HL-60/S4 (cell line): ENCODE measurements around the gene ERO1B.
"Not testable (repeated sequence)": the region's sequence is repeated elsewhere in the genome, so short reads cannot be mapped to it uniquely, and the experiment has no call there.

ENCODE experiments used
- in situ Hi-C: fragments of 300-500 bp; cut with MboI; formaldehyde crosslinking; loops from 2 replicates; pipeline ENCODE4 v1.14.3; 2022; ENCODE audit warnings: low sequenced_read_pairs

The ERO1B gene

DNA sequence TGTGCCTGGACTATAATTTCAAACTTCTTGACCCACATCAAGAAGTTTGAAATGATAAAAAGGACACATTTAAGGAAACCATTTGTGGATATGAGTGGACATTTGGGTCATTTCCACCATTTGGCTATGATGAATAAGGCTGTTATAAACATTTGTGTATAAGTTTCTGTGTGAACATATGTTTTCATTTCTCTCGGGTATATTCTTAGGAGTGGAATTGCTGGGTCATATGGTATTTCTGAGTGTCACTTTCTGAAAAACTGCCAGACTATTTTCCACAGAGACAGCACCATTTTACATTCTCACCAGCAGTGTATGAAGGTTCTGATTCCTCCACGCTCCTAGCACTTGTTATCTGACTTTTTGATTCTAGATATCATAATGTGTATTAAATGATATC lies 88.6 kb downstream of the ERO1B start:
- in situ Hi-C loops, result no loop called here

DNA sequence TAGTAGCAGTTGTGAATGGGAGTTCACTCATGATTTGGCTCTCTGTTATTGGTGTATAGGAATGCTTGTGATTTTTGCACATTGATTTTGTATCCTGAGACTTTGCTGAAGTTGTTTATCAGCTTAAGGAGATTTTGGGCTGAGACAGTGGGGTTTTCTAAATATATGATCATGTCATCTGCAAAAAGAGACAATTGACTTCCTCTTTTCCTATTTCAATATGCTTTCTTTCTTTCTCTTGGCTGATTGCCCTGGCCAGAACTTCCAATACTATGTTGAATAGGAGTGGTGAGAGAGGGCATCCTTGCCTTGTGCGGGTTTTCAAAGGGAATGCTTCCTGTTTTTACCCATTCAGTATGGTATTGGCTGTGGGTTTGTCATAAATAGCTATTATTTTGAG lies 93.7 kb downstream of the ERO1B start:
- in situ Hi-C loops, result not testable (repeated sequence)

DNA sequence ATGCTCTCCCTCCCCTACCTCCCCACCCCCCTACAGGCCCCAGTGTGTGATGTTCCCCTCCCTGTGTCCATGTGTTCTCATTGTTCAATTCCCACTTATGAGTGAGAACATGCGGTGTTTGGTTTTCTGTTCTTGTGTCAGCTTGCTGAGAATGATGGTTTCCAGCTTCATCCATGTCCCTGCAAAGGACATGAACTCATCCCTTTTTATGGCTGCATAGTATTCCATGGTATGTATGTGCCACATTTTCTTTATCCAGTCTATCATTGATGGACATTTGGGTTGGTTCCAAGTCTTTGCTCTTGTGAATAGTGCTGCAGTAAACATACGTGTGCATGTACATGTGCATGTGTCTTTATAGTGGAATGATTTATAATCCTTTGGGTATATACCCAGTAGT lies 95.3 kb downstream of the ERO1B start:
- in situ Hi-C loops, result not testable (repeated sequence)

DNA sequence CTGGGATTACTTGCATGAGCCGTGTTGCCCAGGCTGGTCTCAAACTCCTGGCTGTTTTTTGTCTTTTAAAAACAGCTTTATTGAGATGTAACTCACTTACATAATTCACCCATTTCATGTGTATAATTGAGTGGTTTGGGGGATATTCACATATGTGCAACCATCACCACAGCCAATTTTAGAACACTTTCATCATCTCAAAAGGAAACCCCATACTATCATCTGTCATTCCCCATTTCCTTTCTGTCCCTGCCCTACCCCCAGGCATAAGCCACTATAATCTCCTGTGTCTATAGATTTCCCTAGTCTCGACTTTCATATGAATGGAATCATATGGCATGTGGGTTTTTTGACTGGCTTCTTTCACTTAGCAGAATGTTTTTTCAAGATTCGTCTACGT lies 96.1 kb downstream of the ERO1B start:
- in situ Hi-C loops, result no loop called here

DNA sequence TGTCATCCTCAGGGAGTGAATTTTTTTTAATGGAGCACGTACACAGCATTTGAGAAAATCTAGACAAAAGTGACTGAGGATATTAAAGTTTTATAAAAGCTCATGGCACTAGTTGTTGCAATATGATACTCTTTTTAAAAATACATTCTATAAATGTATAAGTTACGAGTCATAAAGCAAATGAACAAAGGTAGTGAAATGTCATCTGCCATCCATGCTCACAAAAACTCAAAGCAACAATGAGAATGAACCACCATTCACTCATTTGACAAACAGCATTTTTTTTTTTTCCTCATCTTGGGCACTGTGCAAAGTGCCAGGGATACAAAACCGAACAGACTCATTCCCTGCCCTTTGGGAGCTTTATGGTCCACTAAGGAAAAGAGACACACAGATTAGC lies 100.7 kb downstream of the ERO1B start:
- in situ Hi-C loops, result no loop called here

DNA sequence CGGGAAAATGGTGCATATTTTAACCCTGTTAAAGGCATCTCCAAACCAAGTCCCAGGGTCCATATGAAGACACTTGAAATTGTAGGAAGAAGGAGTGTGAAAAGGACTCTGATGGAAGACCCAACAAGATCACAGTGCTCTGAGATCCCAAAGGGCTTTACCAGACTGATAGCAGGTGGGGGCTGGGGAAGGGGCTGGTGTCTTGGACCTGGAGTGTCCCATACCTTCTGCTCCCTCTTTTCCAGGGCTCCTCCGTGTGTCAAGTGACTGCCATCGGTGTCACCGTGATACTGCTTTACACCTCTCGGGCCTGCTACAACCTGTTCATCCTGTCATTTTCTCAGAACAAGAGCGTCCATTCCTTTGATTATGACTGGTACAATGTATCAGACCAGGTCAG lies 102.1 kb downstream of the ERO1B start:
- in situ Hi-C loops, result no loop called here

DNA sequence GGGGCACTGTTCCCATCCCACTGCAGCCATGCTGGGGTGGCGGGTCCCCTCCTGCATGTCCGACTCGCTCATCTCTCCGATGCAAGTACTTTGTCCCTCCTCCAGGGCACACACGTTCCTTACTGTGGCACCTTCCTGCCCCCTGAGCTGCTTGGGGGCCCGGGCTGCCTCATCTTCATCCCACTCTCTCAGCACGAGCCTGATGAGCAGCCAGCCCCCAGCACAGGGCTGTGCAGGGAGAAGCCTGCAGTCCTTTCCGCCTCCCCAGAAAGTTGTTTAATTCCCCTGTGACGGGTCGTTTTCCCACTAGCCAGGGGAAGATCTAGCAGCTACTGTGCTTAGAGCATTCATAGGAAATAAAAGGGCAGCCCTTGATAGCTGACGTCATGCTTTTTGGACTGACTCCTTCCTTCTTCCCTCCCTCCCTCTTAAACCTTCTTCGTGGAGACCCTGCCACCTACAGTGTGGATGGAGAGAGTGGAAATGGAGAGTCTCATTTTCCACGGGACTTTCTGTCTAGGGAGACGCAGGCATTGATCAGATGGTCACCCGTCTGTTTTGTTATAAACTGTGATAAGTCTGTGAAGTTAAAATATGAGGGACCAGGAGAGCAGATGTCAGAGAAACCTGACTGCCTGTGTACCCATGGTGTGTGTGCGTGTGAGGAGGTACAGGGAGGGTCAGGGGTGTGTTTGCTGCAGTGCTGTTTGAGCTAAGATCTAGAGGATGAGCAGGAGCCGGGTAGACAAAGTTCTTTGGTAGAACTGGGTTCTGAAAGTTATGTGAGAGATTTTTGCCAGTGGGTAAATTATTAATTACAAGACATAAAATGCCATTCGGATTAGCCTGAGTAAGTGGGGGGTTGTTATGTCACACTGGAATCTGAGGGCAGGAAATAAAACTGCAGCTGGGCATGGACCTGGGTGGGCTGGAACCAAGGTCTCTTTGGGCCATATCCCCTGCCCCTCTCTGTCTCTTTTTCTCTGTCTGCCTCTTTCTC lies 105.1 kb downstream of the ERO1B start:
- in situ Hi-C loops, result no loop called here

DNA sequence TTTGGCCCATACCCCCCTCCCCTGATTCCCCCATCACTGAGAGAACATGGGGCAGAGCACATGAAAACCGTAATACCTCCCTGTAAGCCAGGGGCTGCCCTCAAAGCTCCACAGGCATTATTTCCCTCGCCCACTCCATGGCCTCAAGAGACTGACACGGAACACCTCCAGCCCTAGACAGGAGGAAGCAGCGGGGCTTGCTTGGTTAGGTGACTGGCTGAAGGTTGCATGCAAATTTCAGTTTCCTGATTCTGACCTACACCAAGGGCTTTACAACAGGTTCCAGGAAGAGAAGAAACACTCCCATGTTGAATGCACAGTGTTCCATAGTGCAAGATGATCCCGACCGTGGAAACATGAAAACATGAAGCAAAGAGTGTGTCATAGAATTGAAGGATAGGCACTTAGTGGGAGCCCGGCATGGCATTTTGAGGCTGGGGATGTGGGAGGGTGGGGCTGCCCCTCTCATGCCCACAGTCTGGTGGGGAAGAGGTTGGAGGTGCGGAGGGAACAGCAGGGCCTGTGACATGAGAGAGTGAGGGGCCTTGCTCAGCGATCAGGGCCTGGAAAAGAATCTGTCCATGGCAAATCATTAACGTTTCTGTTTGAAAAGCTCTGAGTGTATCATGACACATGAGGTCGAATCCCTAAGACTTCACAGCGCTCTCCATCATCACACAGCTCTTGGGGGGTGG lies 106.0 kb downstream of the ERO1B start:
- in situ Hi-C loops, result no loop called here

DNA sequence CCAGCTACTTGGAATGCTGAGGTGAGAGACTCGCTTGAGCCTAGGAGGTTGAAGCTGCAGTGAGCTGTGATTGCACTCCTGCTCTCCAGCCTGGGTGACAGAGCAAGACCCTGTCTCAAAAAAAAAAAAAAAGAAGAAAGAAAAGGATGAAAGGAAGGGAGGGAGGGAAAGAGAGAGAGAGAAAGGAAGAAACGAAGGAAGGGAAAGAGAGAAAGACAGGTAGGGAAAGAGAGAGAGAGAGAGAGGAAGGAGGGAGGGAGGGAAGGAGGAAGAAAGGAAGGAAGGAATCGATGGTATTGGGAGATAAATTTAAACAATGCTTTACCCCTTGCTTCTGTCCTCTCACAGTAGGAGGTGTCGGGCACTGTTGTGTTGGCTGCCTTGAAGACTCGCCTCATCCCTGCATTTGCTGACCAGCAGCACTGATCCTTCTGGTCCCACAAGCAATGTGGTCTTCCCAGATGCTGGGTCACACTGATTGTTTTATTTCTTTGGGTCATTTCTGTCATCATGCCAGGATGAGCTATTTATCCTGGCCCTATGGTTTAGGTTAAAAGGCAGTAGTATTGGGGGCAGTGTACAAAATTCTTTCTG lies 108.5 kb downstream of the ERO1B start:
- in situ Hi-C loops, result no loop called here

DNA sequence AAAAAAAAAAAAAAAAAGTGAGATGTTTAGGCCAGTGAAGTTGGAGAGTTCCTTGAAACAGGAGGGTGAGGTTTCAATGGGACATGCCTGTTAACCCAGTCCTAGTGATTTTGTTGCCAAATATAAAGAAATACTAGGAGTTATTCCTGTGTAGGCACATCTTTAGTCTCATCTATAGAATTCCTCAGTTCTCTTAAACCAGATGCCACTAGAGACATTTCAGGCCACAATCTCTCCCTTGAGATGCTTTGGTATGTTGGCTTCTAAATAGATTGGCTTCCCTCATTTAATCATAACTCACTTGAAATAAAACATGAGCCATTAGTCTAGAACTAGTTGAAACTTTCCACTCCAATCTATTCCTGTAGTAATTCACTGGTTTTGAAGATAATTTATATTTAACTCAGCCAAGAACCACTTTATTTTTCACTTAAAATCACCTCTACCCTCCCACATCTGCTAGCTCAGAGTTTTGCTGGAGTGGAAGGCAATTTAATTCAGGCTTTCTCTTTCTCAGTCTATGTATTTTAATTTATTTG lies 109.6 kb downstream of the ERO1B start:
- in situ Hi-C loops, result no loop called here

DNA sequence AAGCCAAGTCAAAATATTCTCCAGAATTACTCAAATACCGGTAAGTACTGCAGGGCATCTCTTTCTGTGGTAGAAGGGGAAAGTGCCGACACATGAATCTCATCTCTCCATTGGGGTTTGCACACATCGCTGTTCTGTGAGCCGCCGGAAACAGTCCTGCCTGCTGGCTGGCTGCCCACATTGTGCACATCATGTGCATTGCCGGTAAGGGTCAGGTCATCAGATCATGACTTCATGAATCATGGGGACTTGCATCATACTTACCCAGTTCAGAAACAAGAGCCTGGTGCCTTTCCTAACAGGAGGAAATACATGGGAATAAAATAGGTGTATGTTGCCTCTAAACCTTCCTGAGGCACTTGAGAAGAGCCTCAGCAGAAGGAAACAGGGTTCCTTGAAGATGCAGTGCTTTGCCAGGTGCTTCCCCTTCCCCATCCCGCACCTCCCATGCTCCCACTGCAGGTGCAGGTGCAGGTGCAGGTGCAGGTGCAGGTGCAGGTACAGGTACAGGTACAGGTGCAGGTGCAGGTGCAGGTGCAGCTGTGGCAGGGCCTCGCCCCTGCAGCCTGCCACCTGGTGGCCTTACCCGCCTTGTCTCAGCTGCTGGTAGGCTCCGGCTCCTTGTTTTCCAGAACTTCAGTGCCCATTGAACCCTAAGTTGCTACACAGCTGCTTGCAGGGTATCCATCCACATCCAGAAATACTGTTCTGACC lies 112.9 kb downstream of the ERO1B start:
- in situ Hi-C loops, result no loop called here

DNA sequence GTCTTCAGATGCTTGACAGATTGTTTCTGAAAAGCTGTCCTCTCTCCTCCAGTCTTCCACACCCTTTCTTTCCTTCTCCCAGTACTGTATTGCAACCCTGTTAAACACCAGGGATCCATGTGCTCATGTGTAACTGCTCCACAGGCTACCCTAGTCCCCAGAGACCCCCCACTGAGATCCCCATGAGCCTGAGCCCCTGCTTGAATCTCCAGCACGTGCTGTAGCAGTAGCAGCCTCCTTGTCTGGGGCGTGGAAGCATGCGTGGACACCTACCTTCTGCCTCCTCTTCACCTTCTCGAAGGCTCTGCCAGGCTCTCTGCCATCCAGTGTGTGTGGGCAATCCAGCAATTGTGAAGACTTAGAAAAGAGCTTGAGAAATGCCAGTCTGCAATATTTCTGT lies 114.2 kb downstream of the ERO1B start:
- in situ Hi-C loops, result no loop called here

DNA sequence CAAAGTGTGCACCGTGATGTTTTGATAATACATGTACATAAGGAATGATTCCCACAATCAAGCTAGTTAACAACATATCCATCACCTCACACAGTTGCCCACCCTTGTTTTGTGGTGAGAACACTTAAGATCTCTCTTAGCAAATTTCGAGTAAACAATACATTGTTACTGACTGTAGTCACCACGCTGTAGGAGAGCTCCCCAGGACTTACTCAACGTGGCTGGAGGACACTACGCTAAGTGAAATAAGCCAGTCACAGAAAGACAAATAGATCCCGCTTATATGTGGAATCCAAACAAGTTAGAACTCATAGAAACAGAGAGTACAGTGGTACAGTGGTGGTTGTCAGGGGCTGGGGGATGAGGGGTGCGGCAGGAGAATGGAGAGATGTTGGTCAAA lies 114.6 kb downstream of the ERO1B start:
- in situ Hi-C loops, result no loop called here

DNA sequence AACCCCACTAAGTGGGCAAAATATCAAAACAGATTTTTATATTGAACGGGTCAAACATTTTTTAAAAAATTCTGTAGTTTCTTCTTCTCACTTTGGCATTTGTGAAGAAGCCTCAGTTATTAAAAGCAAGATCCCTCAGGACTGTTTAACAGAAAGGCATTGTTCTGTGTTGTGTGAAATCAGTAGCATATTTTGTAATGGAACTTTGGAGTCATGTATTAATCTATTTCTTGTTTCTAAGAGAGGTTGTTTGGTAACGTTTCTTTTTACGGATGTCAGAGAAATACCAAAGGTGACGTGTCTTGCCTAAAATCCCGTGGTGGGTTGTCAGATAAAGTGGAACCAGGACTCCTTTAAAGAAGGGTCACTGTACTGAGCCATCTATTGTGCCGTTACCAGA lies 115.7 kb downstream of the ERO1B start:
- in situ Hi-C loops, result no loop called here
